ENCODE measurements around the gene NR2E1.

NR2E1 gene

DNA sequence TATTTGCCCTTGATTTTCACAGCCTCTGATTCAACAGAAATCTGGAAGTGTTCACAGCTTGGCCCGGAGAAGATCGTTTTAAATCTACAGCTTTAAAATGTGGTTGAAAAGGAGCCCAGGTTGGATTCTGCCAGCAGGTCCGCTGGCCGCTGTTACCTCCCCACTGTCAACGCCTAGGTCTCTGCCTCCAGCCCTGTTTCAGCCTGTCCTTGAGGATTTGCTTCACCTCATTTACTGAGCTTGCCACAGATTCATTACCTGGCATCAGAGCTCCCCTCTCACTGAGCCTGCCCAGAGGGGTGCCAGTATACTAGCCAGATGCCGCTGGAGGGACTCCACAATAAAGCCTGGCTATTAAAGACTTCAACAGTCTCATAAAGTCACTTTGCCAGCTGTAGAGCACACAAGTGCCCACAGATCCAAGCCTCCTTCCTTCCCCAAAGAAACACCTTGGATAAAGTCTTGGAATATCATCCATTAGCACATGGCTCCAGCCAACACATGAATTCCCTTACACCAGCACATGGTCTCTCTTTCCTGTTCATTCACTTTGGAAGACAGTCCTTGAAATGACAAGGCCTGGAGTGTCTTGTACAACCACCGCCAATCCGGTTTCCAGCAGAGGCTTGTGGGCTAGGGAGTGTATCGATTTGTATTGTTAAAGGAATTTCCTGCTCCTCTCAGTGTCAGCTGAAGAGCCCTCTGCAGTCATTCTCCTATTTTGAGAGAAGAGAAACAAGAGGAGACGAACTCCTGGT is 9.5 kb upstream of the NR2E1 start:
- FAIRE-seq: no peak
- DNase-seq (ENCODE audit: insufficient read length, low spot score): no peak
- TF ChIP-seq, protein P1, sequence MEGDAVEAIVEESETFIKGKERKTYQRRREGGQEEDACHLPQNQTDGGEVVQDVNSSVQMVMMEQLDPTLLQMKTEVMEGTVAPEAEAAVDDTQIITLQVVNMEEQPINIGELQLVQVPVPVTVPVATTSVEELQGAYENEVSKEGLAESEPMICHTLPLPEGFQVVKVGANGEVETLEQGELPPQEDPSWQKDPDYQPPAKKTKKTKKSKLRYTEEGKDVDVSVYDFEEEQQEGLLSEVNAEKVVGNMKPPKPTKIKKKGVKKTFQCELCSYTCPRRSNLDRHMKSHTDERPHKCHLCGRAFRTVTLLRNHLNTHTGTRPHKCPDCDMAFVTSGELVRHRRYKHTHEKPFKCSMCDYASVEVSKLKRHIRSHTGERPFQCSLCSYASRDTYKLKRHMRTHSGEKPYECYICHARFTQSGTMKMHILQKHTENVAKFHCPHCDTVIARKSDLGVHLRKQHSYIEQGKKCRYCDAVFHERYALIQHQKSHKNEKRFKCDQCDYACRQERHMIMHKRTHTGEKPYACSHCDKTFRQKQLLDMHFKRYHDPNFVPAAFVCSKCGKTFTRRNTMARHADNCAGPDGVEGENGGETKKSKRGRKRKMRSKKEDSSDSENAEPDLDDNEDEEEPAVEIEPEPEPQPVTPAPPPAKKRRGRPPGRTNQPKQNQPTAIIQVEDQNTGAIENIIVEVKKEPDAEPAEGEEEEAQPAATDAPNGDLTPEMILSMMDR (IDR thresholded peaks at IDR 0.05; ENCODE audit: insufficient read depth, missing control alignments): no peak

DNA sequence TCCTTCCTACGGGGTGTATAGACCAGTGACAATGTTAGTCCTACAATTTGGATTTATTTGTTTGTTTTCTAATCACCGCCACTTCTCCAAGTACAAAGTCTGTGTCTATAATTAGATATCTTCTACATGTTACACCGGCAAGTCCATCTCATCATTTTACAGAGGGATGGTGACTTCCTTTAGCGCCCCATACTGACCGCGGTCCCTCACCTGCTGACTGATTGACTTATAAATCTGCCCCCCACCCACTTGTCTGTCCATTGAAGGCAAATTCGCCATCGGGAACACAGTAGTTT is 8.9 kb upstream of the NR2E1 start:
- DNase-seq (ENCODE audit: insufficient read length, low spot score) (no peak), FAIRE-seq (no peak)
- TF ChIP-seq, protein P1 (IDR thresholded peaks at IDR 0.05; ENCODE audit: insufficient read depth, missing control alignments): no peak

DNA sequence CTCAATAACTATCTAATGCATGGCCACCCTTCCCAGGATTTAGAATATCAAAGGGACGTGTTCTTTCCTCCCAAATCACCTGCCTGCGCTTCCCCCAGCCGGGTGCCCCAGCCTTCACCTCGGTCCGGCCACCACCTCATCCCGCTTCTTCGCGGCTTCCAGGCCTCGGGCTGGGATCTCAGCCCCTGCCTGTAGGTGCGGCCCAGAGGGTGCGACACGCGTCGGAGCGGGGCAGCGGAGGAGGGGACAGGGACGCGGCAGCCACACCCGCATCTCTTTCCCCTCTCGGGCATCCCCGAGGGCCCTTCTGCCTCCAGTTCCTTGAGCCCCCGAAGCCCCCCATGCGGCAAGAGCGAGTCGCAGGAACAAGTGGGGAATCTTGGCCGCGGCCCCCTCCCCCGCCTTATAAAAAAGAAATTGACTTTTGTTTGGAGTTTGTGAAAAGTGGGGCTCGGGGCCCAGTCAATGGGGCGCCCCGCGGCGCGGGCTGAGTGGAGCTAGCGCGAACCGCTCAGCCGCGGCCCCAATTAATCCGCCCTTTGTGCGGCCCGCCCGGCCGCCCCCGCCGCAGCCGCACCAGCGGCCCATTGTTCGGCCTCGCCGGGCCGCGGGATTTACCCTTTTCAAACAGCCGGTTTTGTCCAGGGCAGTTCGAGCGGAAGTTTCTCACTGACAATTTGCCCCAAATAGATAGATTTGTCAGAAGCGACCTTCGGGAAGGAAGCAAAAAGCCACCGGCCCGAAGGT is 8.4 kb upstream of the NR2E1 start:
- FAIRE-seq: no peak
- TF ChIP-seq, protein P1 (IDR thresholded peaks at IDR 0.05; ENCODE audit: insufficient read depth, missing control alignments): no peak
- no peak for DNase-seq (ENCODE audit: insufficient read length, low spot score)

DNA sequence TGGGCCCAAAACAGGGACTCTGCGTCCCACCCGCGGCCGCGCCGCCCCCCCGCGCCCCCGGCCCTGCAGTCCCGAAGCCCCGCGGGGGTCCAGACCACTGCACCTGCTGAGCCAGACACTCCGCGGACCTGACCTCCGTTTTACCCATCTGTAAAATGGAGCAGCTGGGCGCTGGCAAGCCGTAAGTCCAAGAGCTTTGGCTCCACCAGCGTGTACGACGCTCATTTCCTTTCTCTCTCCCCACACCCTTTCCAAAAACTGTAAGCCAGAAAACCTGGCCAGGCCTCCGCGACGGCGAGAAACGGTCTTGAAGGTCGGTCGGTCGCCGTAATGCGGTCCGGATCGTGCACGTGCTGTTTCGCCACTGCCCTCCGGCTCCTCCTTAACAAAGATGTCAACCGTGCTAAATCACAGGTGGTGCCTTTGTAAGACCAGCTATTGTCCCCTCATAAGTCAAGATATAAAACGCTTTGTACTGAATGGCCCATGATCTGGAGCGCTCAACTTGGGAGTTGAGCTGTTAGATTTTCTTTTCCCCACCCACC is 7.8 kb upstream of the NR2E1 start:
- FAIRE-seq: no peak
- TF ChIP-seq, protein P1 (IDR thresholded peaks at IDR 0.05; ENCODE audit: insufficient read depth, missing control alignments): no peak
- DNase-seq (ENCODE audit: insufficient read length, low spot score): no peak

DNA sequence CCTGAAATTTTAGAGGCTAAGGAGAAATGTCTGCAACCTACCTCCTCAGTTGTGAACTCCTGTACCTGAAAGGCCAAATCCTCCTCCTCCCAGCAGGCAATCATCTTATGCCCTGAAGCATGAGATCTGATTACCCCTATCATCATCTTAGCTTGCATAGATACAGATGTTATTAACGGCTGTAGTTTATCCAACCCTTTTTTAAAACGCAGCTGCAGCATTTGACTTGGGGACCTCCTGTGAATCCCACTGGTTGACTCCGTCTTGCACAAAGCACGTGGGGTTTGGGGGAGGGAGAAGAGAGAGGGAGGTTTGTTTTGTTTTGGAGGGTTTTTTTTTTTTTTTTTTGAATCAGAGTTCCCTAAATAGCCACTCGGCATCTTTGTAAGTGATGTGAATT is 5.8 kb upstream of the NR2E1 start:
- DNase-seq (ENCODE audit: insufficient read length, low spot score) (no peak), FAIRE-seq (no peak)
- TF ChIP-seq, protein P1 (IDR thresholded peaks at IDR 0.05; ENCODE audit: insufficient read depth, missing control alignments): no peak

DNA sequence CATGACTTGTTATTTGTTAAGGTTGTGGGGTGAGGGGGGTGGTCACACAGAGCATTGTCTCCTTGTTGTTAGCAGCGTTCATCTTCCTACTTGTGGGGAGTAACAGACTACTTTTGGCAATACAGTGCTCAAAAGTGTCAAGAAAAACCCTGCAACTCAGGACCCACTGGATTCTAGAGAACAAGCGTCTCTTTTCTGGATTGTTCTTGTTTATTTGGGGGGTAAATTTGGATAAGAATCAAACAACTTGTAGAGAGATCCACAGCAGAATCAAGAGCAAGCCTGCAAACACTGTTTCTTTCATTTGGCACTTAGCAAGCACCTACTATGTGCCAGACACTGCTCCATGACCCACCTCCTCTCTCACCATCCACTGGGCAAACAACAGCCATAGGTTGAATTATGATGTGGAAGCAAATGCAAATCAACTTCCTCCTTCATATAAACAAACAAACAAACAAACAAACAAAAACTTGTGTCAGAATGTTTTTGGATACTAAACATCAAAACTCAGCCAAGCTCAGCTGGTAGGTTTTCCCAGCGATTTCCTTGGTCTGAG is 4.0 kb upstream of the NR2E1 start:
- FAIRE-seq (no peak), DNase-seq (ENCODE audit: insufficient read length, low spot score) (no peak)
- TF ChIP-seq, protein P1 (IDR thresholded peaks at IDR 0.05; ENCODE audit: insufficient read depth, missing control alignments): no peak
